HG03095 (cell line): ENCODE measurements around the gene CD276.
"Not testable (repeated sequence)": the region's sequence is repeated elsewhere in the genome, so short reads cannot be mapped to it uniquely, and the experiment has no call there.

Source experiments
- ATAC-seq: cut with Tn5 transposase; IDR thresholded peaks from one replicate; pipeline ENCODE4 v1.9.1; 2021; ENCODE audit warnings: moderate library complexity; ENCODE audit not compliant: unreplicated experiment

Gene CD276

GRCh38 chr15:73709686-73710085 lies 25.5 kb downstream of the CD276 start:
- ATAC-seq: no peak

GRCh38 chr15:73710321-73710720 lies 26.1 kb downstream of the CD276 start:
- no peak for ATAC-seq

GRCh38 chr15:73711526-73711925 lies 27.3 kb downstream of the CD276 start:
- ATAC-seq: no peak

- ATAC-seq: no peak
Measured at GRCh38 chr15:73712107-73712506, 27.9 kb downstream of the CD276 start.

GRCh38 chr15:73714695-73715301 lies 30.6 kb downstream of the CD276 start:
- ATAC-seq: no peak

- no peak for ATAC-seq
Measured at GRCh38 chr15:73715417-73715816, 31.2 kb downstream of the CD276 start.

GRCh38 chr15:73716417-73716816 lies 32.2 kb downstream of the CD276 start:
- ATAC-seq: no peak

- ATAC-seq: no peak
Measured at GRCh38 chr15:73717206-73717605, 33.0 kb downstream of the CD276 start.

GRCh38 chr15:73717802-73718201 lies 33.6 kb downstream of the CD276 start:
- ATAC-seq: no peak

- no peak for ATAC-seq
Measured at GRCh38 chr15:73718694-73719093, 34.5 kb downstream of the CD276 start.

- no peak for ATAC-seq
Measured at GRCh38 chr15:73722425-73722824, 38.2 kb downstream of the CD276 start.

- ATAC-seq: no peak
Measured at GRCh38 chr15:73723191-73723590, 39.0 kb downstream of the CD276 start.

GRCh38 chr15:73724212-73724611 lies 40.0 kb downstream of the CD276 start:
- ATAC-seq: no peak

- no peak for ATAC-seq
Measured at GRCh38 chr15:73727330-73727976, 43.3 kb downstream of the CD276 start.

- ATAC-seq: not testable (repeated sequence)
Measured at GRCh38 chr15:73732051-73732450, 47.9 kb downstream of the CD276 start.

GRCh38 chr15:73732930-73733329 lies 48.7 kb downstream of the CD276 start:
- ATAC-seq: no peak

- ATAC-seq: no peak
Measured at GRCh38 chr15:73737535-73737934, 53.4 kb downstream of the CD276 start.

- no peak for ATAC-seq
Measured at GRCh38 chr15:73740152-73741048, 56.2 kb downstream of the CD276 start.

- ATAC-seq: no peak
Measured at GRCh38 chr15:73741321-73741836, 57.2 kb downstream of the CD276 start.

GRCh38 chr15:73744293-73744692 lies 60.1 kb downstream of the CD276 start:
- no peak for ATAC-seq

GRCh38 chr15:73745073-73745472 lies 60.9 kb downstream of the CD276 start:
- ATAC-seq: no peak

GRCh38 chr15:73746261-73746660 lies 62.1 kb downstream of the CD276 start:
- no peak for ATAC-seq
